Measurements from ENCODE around the gene TMEM100.

GRCh38 chr17:55747209-55747608, 24.5 kb upstream of the TMEM100 start:
- no peak for TF ChIP-seq CTCF (IDR thresholded peaks at IDR 0.05)
- no peak for TF ChIP-seq POLR2A (IDR thresholded peaks at IDR 0.05)

Data from lower leg skin (tissue), 3 donors.